AG04449 (cell line): ENCODE data around the gene ARL8B.

Source experiments
- CTCF ChIA-PET: fragments of 350-600 bp; formaldehyde crosslinking; extraction: SDS; loops from one replicate; lab custom pipeline; 2021; ENCODE audit warnings: antibody characterized with exemption; lab: Yijun Ruan, JAX
- POLR2A ChIA-PET: fragments of 400-600, 350-600 bp; formaldehyde crosslinking; extraction: SDS; loops from one replicate; lab custom pipeline; 2020; ENCODE audit warnings: antibody characterized with exemption, inconsistent platforms; lab: Yijun Ruan, JAX
- DNase-seq: peaks from one replicate; pipeline ENCODE4 v3.0.0-alpha.2; 2010; ENCODE audit warnings: low read depth, low spot score
- H3K4me3 ChIP-seq: 2 replicates; pipeline ENCODE4 v1.5.1; 2011; ENCODE audit warnings: low read depth, mild to moderate bottlenecking, control low read depth, low read length
- CTCF ChIP-seq: IDR thresholded peaks from one replicate; pipeline ENCODE4 v1.5.1; 2011; ENCODE audit warnings: mild to moderate bottlenecking, moderate library complexity, low read length, control low read depth, inconsistent platforms; ENCODE audit not compliant: insufficient read depth; ENCODE audit errors: missing control alignments

Gene ARL8B

GRCh38 chr3:5220667-5221431 lies 98.8 kb downstream of the ARL8B start:
- ChIA-PET POLR2A (no interaction called here), CTCF (interaction anchor here (1.5 to 1.7 kb wide), 2 partner anchors 12 to 510 kb away, joined by 5 to 7 read pairs; no protein-coding TSS in a partner anchor)
- no peak for TF ChIP-seq CTCF
- H3K4me3 ChIP-seq = no peak overlapping the region
- no peak for DNase-seq

GRCh38 chr3:5221701-5222100 lies 99.6 kb downstream of the ARL8B start:
- CTCF ChIA-PET = interaction anchor here (1.5 kb wide), 1 partner anchor 11 kb away, joined by 7 read pairs; no protein-coding TSS in a partner anchor

GRCh38 chr3:5222283-5223005 lies 100.4 kb downstream of the ARL8B start:
- TF ChIP-seq CTCF = no peak
- ChIA-PET POLR2A (no interaction called here), CTCF (no interaction called here)
- no peak for DNase-seq
- no peak overlapping the region for H3K4me3 ChIP-seq

More at GRCh38 chr3:5221701-5222100, 99.6 kb downstream of the ARL8B start:
- no peak for DNase-seq
- no peak for TF ChIP-seq CTCF
- no peak overlapping the region for H3K4me3 ChIP-seq
- POLR2A ChIA-PET = no interaction called here

- peak; percentile 7 for DNase-seq
- ChIA-PET POLR2A (no interaction called here), CTCF (interaction anchor here (0.7 to 2.1 kb wide), 10 partner anchors 9 to 1572 kb away, joined by 3 to 9 read pairs (median 4); no protein-coding TSS in a partner anchor)
- peak; percentile 24 for TF ChIP-seq CTCF
- no peak overlapping the region for H3K4me3 ChIP-seq
Measured at GRCh38 chr3:5226783-5227182, 104.7 kb downstream of the ARL8B start.

GRCh38 chr3:5227812-5228211 lies 105.7 kb downstream of the ARL8B start:
- POLR2A ChIA-PET = no interaction called here
- CTCF ChIA-PET = interaction anchor here (0.8 to 2.1 kb wide), 10 partner anchors 9 to 572 kb away, joined by 3 to 9 read pairs (median 5); no protein-coding TSS in a partner anchor
- H3K4me3 ChIP-seq = no peak overlapping the region
- no peak for DNase-seq
- TF ChIP-seq CTCF = no peak

- ChIA-PET POLR2A (no interaction called here), CTCF (no interaction called here)
- no peak for DNase-seq
- H3K4me3 ChIP-seq = no peak overlapping the region
- TF ChIP-seq CTCF = no peak
Measured at GRCh38 chr3:5229414-5229813, 107.3 kb downstream of the ARL8B start.
